ENCODE data around the gene CCDC14.
"Not testable (repeated sequence)": the region's sequence is repeated elsewhere in the genome, so short reads cannot be mapped to it uniquely, and the experiment has no call there.

CCDC14 gene

DNA sequence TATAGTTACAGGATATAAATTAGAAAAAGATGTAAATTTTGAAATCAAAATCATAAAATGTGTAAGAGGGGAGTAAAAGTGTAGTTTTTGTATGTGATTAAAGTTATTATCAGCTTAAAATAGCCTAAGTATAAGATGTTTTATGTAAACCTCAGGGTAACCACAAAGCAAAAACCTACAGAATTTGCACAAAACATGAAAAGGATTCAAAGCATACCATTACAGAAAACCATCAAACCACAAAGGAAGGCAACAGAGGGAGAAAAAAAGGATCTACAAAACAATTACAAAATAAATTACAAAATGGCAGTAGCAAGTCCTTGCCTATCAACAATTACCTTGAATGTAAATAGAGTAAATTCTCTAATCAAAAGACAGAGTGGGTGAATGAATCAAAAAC is 40.2 kb downstream of the CCDC14 start:
- in situ Hi-C loops (cut with HindIII; ENCODE audit: low pct_ligation_motif_present, low pct_unique_long_range_greater_than_20kb, low sequenced_read_pairs) = no loop called here
- no peak for DNase-seq

- no peak for DNase-seq
- in situ Hi-C loops (cut with HindIII; ENCODE audit: low pct_ligation_motif_present, low pct_unique_long_range_greater_than_20kb, low sequenced_read_pairs) = no loop called here
These were observed 40.6 kb downstream of the CCDC14 start for GRCh38 chr3:123920383-123920782.

GRCh38 chr3:123919353-123919752 is 41.7 kb downstream of the CCDC14 start:
- in situ Hi-C loops (cut with HindIII; ENCODE audit: low pct_ligation_motif_present, low pct_unique_long_range_greater_than_20kb, low sequenced_read_pairs) = no loop called here
- DNase-seq = no peak

DNA sequence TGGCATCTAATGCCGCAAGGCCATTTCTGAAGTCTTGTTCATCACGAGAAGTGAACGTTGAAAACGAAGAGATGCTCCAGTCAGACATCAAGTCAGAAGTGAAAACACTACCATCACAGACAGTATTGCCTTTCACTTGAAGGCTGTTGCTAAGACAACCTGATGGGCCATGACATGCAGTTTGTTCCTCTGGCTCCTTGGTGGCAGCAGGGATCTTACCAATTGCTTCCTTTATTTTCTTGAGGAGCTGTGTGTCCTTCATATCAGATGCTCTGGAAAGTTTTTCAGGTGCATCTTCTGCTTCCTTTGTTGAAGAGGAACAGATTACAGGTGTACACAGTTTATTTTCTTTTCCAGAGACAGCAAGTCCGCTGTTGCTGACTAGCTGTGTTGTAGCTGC is 46.2 kb downstream of the CCDC14 start:
- no peak for DNase-seq
- in situ Hi-C loops (cut with HindIII; ENCODE audit: low pct_ligation_motif_present, low pct_unique_long_range_greater_than_20kb, low sequenced_read_pairs) = no loop called here

- DNase-seq = no peak
- in situ Hi-C loops (cut with HindIII; ENCODE audit: low pct_ligation_motif_present, low pct_unique_long_range_greater_than_20kb, low sequenced_read_pairs) = no loop called here
These were observed 51.2 kb downstream of the CCDC14 start for GRCh38 chr3:123909785-123910184.

GRCh38 chr3:123907720-123908119 is 53.3 kb downstream of the CCDC14 start:
- no peak for DNase-seq
- in situ Hi-C loops (cut with HindIII; ENCODE audit: low pct_ligation_motif_present, low pct_unique_long_range_greater_than_20kb, low sequenced_read_pairs) = no loop called here

- in situ Hi-C loops (cut with HindIII; ENCODE audit: low pct_ligation_motif_present, low pct_unique_long_range_greater_than_20kb, low sequenced_read_pairs) = no loop called here
- DNase-seq = no peak
These were observed 61.6 kb downstream of the CCDC14 start for GRCh38 chr3:123899300-123899865.

GRCh38 chr3:123893012-123893411 is 68.0 kb downstream of the CCDC14 start:
- DNase-seq = no peak
- in situ Hi-C loops (cut with HindIII; ENCODE audit: low pct_ligation_motif_present, low pct_unique_long_range_greater_than_20kb, low sequenced_read_pairs) = no loop called here

DNA sequence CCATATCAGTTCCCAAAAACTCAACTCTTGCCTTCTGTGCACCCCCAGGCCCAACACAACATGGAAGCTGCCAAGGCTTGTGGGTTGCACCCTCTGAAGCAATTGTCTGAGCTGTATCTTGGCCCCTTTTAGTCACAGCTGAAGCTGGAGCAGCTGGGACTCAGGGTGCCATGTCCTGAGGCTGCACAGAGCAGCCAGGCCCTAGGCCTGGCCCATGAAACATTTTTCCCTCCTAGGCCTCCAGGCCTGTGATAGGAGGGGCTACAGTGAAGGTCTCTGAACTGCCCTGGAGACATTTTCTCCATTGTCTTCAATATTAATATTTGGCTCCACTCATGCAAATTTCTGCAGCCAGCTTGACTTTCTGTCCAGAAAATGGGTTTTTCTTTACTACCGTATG is 68.8 kb downstream of the CCDC14 start:
- DNase-seq = no peak
- in situ Hi-C loops (cut with HindIII; ENCODE audit: low pct_ligation_motif_present, low pct_unique_long_range_greater_than_20kb, low sequenced_read_pairs) = no loop called here

DNA sequence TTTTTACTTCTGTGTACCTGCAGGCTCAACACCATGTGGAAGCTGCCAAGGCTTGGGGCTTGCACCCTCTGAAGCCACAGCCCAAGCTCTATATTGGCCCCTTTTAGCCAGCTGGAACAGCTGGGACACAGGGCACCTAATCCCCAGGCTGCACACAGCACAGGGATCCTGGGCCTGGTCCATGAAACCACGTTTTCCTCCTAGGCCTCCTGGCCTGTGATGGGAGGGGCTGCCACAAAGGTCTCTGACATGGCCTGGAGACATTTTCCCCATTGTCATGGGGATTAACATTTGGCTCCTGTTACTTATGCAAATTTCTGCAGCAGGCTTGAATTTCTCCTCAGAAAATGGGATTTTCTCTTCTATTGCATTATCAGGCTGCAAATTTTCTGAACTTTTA is 70.0 kb downstream of the CCDC14 start:
- in situ Hi-C loops (cut with HindIII; ENCODE audit: low pct_ligation_motif_present, low pct_unique_long_range_greater_than_20kb, low sequenced_read_pairs); DNase-seq: not testable (repeated sequence)

DNA sequence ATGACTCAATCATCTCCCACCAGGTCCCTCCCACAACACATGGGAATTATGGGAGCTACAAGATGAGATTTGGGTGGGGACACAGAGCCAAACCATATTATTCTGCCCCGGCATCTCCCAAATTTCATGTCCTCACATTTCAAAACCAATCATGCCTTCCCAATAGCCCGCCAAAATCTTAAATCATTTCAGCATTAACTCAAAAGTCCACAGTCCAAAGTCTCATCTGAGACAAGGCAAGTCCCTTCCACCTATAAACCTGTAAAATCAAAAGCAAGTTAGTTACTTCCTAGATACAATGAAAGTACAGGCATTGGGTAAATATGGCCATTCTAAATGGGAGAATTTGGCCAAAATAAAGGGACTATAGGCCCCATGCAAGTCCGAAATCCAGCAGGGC is 70.9 kb downstream of the CCDC14 start:
- DNase-seq; in situ Hi-C loops (cut with HindIII; ENCODE audit: low pct_ligation_motif_present, low pct_unique_long_range_greater_than_20kb, low sequenced_read_pairs): not testable (repeated sequence)

GRCh38 chr3:123884993-123885392 is 76.0 kb downstream of the CCDC14 start:
- in situ Hi-C loops (cut with HindIII; ENCODE audit: low pct_ligation_motif_present, low pct_unique_long_range_greater_than_20kb, low sequenced_read_pairs) = no loop called here
- no peak for DNase-seq

DNA sequence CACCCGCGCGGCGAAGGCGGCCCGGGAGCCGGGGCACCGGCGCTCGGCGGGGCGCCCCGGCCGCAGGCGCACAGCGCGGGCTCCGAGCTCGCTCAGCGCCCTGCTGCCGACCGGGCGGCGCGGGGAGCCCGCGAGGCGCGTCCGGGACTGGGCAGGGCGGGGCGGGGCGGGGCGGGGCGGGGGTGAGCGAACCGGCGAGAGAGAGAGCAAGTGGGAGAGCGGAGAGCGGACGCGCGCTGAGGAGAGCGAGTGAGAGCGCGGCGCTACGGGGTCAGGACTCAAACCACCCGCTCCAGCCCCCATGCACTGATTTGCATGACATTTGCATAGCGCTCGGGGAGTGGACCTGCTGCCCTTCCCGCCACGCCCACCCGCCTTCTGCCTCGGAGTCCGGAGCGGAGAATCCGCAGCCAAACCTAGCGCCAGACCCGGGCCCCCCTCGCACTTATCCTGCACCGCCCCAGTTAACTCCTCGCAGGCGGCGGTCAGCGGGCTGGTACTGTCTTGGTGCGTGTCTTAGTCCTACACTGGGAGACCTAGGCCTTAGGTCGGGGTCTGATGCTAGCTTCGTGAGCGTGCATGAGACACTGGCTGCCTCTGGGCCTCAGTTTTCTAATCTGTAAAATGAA is 76.7 kb downstream of the CCDC14 start, which contains the start of gene MYLK:
MYLK (minus strand) TSS at position 130 of the 629 bp plus-strand sequence. CDS start 90,491 bp downstream, outside the sequence.
- in situ Hi-C loops (cut with HindIII; ENCODE audit: low pct_ligation_motif_present, low pct_unique_long_range_greater_than_20kb, low sequenced_read_pairs) = no loop called here
- peak; percentile 95 for DNase-seq

DNA sequence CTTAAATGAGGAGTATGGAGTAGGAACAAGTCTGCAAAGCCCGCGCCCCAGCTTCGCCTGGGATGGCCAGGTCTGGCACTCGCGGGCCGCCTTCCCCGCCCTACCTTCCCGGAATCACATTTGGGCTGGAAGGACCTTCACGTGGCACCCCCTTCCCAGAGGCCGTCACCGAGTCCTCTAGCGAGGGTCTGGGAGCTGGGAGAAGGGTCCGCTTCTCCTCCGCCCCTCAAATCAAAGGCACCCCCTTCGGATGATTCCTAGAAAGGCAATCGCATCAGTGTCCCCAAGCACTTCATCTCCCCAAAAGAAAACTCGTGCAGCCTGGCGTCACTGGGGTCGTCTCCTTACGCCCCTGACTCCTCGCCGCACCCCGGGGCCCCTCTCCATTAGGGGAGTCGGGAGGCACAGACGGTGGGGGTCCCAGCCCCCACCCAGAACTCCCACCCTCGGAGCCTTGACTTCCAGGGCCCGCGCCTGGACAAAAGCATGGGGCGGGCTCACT is 77.3 kb downstream of the CCDC14 start:
- in situ Hi-C loops (cut with HindIII; ENCODE audit: low pct_ligation_motif_present, low pct_unique_long_range_greater_than_20kb, low sequenced_read_pairs) = no loop called here
- DNase-seq = peak; percentile 15

DNA sequence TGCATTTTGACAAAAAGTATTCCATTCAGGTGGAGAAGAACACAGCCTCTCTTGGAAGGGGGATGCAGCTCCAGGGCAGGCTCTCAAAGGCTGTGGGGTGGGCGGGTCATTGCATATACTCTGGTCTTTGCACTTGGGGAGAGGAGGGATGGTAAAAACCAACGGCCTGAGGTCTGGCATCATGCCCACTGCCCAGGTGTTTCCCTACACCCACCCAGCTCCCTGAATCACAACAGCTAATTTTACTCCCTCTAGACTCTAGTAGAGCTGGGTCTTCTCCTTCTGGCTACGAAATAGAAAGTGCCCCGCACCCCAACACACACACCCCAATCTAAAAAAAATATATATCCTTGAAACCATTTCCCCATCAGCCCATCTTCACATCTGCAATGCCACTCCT is 77.9 kb downstream of the CCDC14 start:
- in situ Hi-C loops (cut with HindIII; ENCODE audit: low pct_ligation_motif_present, low pct_unique_long_range_greater_than_20kb, low sequenced_read_pairs) = no loop called here
- DNase-seq = no peak

GRCh38 chr3:123881771-123882170 is 79.3 kb downstream of the CCDC14 start:
- DNase-seq = no peak
- in situ Hi-C loops (cut with HindIII; ENCODE audit: low pct_ligation_motif_present, low pct_unique_long_range_greater_than_20kb, low sequenced_read_pairs) = no loop called here

- DNase-seq = peak; percentile 44
- in situ Hi-C loops (cut with HindIII; ENCODE audit: low pct_ligation_motif_present, low pct_unique_long_range_greater_than_20kb, low sequenced_read_pairs) = no loop called here
These were observed 79.9 kb downstream of the CCDC14 start for GRCh38 chr3:123880998-123881561.

- in situ Hi-C loops (cut with HindIII; ENCODE audit: low pct_ligation_motif_present, low pct_unique_long_range_greater_than_20kb, low sequenced_read_pairs) = no loop called here
- no peak for DNase-seq
These were observed 82.2 kb downstream of the CCDC14 start for GRCh38 chr3:123878807-123879206.

- in situ Hi-C loops (cut with HindIII; ENCODE audit: low pct_ligation_motif_present, low pct_unique_long_range_greater_than_20kb, low sequenced_read_pairs) = no loop called here
- DNase-seq = no peak
These were observed 83.1 kb downstream of the CCDC14 start for GRCh38 chr3:123877965-123878364.

- in situ Hi-C loops (cut with HindIII; ENCODE audit: low pct_ligation_motif_present, low pct_unique_long_range_greater_than_20kb, low sequenced_read_pairs) = no loop called here
- no peak for DNase-seq
These were observed 83.6 kb downstream of the CCDC14 start for GRCh38 chr3:123877466-123877865.
